ENCODE results near the gene LAMA2. TPM values are rescaled to one million over a fixed set of nuclear protein-coding genes. Genes with fewer than 3 reads are reported as not detected.

LAMA2 gene
- total and polyA plus RNA-seq, 2 donors (not counting 3 experiments of a cell fraction or from before 2014, with no cell fraction given), result 0.51 to 0.75 TPM

DNA sequence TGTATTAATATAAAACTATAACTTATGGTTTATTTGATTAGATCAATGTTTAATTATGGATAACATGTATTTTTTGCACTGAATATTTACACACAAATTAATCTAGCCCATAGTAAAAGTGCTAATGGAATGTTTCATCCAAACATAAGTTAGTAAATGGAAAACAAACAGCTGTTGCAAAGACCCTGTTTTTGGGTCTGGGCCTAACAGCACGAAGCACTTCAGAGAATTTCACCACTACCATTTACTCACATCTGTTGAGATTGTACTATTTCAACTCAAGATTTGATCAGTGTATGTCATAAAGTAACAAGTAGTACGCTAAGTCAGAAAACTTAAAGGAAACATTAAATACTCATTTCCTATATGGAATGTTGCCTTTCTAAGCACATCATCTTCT lies 359.6 kb downstream of the LAMA2 start:
- Histone ChIP-seq H3K79me2 (ENCODE audit: control insufficient read depth, insufficient read depth, low read length) (no peaks in the 10 kb centered on the region), H3K9me1 (replicated peaks; ENCODE audit: control insufficient read depth, extremely low read depth, insufficient read depth, low read length) (no peaks in the 10 kb centered on the region), H3K9me3 (replicated peaks; ENCODE audit: control insufficient read depth, insufficient read depth, low read length) (no peaks in the 10 kb centered on the region), H3K36me3 (ENCODE audit: control insufficient read depth in 2 of 2, extremely low read depth in 1 of 2, insufficient read depth in 2 of 2, low read length in 2 of 2) (no peaks in the 10 kb centered on the region), H3K4me2 (ENCODE audit: insufficient read depth, low read length) (no peak overlapping the region), H3K4me3 (replicated peaks in 1 of 3; ENCODE audit: insufficient read depth in 1 of 3, low read depth in 1 of 3, low read length in 3 of 3) (no peak overlapping the region), H3K27ac (ENCODE audit: insufficient read depth, low read depth, low read length) (no peak overlapping the region), H3K4me1 (ENCODE audit: control insufficient read depth, extremely low read depth, insufficient read depth, low read length) (no peaks in the 10 kb centered on the region), H2AFZ (ENCODE audit: low read depth, low read length) (no peak overlapping the region), H3K9ac (replicated peaks; ENCODE audit: extremely low read depth, insufficient read depth, low read length) (no peak overlapping the region), H4K20me1 (replicated peaks; ENCODE audit: control insufficient read depth, extremely low read depth, insufficient read depth, low read length) (no peaks in the 10 kb centered on the region), H3K27me3 (ENCODE audit: control insufficient read depth in 2 of 2, insufficient read depth in 2 of 2, low read length in 2 of 2) (peaks cover 6 to 41% of the 10 kb centered on the region in 2 experiments)
- BruUV-seq (replicated peaks), result no TSS peak
- FAIRE-seq (no peak), DNase-seq (ENCODE audit: low read depth, low spot score) (no peak)
- TF ChIP-seq POLR2A (IDR thresholded peaks at IDR 0.05; ENCODE audit: low read depth, low read length) (no peak), POLR2AphosphoS5 (IDR thresholded peaks at IDR 0.05; ENCODE audit: insufficient read depth, low read depth, low read length) (no peak), GATA2 (IDR thresholded peaks at IDR 0.05; ENCODE audit: insufficient read depth, insufficient read length, low read depth, low read length) (no peak), MYC (IDR thresholded peaks at IDR 0.05; ENCODE audit: low read depth, low read length) (no peak), EZH2 (IDR thresholded peaks at IDR 0.05; ENCODE audit: borderline replicate concordance, low read depth, low read length, severe bottlenecking) (no peak), CTCF (IDR thresholded peaks at IDR 0.05; ENCODE audit: extremely low read depth in 1 of 2, insufficient read depth in 1 of 2, low read depth in 1 of 2, low read length in 2 of 2) (no peak), JUN (IDR thresholded peaks at IDR 0.05; ENCODE audit: borderline replicate concordance, insufficient read depth, insufficient read length, low read depth) (no peak), FOS (IDR thresholded peaks at IDR 0.05; ENCODE audit: borderline replicate concordance, insufficient read depth, low read length) (no peak)
- TF ChIP-seq, protein P1, sequence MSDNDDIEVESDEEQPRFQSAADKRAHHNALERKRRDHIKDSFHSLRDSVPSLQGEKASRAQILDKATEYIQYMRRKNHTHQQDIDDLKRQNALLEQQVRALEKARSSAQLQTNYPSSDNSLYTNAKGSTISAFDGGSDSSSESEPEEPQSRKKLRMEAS (IDR thresholded peaks at IDR 0.05; ENCODE audit: insufficient read depth, insufficient read length), result no peak
- POLR2A ChIA-PET, result no interaction called here
- dilution Hi-C loops (cut with MboI; ENCODE audit: extremely low pct_ligation_motif_present, low sequenced_read_pairs), result no loop called here
- intact Hi-C loops (cut with micrococcal nuclease), result no loop called here
- CTCF ChIA-PET, result interaction anchor here (1.3 kb wide), 1 partner anchor 435 kb away, joined by 4 read pairs; no protein-coding TSS in a partner anchor

All from endothelial cell of umbilical vein (primary cell).